ENCODE results near the gene PPP1R9B. TPM values are rescaled to one million over a fixed set of nuclear protein-coding genes. Genes with fewer than 3 reads are reported as not detected.

Gene PPP1R9B
- total and polyA plus RNA-seq, 2 of the 8 experiments (the other 6 are each of a cell fraction or from before 2014, with no cell fraction given) = 5.2 to 13.1 TPM

- Histone ChIP-seq H3K14ac (ENCODE audit: insufficient read length) (no peak overlapping the region), H3K79me1 (ENCODE audit: low read depth, low read length) (no peaks in the 10 kb centered on the region), H2AK5ac (ENCODE audit: low read depth, low read length) (no peak overlapping the region), H2BK15ac (ENCODE audit: low read length) (peak overlapping the region; percentile 72; the same call in 1 of the 2 replicates), H3K36me3 (ENCODE audit: control insufficient read depth in 2 of 4, insufficient read depth in 4 of 4, low read length in 3 of 4) (peaks cover 0 to 2% (median 0%) of the 10 kb centered on the region in 4 experiments; a peak in 1 of 8 replicates), H3K9me3 (ENCODE audit: insufficient read depth in 2 of 2, low read depth in 1 of 2, low read length in 1 of 2) (no peaks in the 10 kb centered on the region), H2BK12ac (ENCODE audit: low read depth, low read length) (peak overlapping the region; percentile 80; the same call in 1 of the 2 replicates), H3K4me1 (replicated peaks in 1 of 4; ENCODE audit: control insufficient read depth in 3 of 4, insufficient read depth in 4 of 4, low read length in 3 of 4) (peaks cover 8 to 36% (median 29%) of the 10 kb centered on the region in 4 experiments), H4K8ac (ENCODE audit: extremely low read depth, insufficient read depth, low read length) (no peak overlapping the region), H3K4me3 (ENCODE audit: extremely low read depth in 1 of 4, insufficient read depth in 2 of 4, low read depth in 3 of 4, low read length in 4 of 4) (no peak overlapping the region), H2BK5ac (ENCODE audit: low read depth, low read length) (no peak overlapping the region), H2BK20ac (ENCODE audit: low read length) (peak overlapping the region; percentile 15; the same call in 1 of the 2 replicates), H2AFZ (ENCODE audit: low read length) (no peak overlapping the region), H3K79me2 (ENCODE audit: control insufficient read depth in 1 of 2, insufficient read depth in 2 of 2, low read length in 2 of 2) (no peaks in the 10 kb centered on the region), H3K23me2 (ENCODE audit: low read depth, low read length) (peaks cover 20% of the 10 kb centered on the region), H4K20me1 (replicated peaks in 1 of 2; ENCODE audit: control insufficient read depth in 1 of 2, insufficient read depth in 2 of 2, low read length in 2 of 2) (peaks cover 0 to 1% of the 10 kb centered on the region in 2 experiments), H3K27me3 (replicated peaks in 1 of 4; ENCODE audit: control insufficient read depth in 3 of 4, extremely low read depth in 1 of 4, insufficient read depth in 3 of 4, low read length in 3 of 4) (peaks cover 0 to 11% (median 2%) of the 10 kb centered on the region in 4 experiments; a peak in 4 of 7 replicates), H3K9ac (replicated peaks in 1 of 4; ENCODE audit: extremely low read depth in 1 of 4, low read depth in 3 of 4, low read length in 3 of 4) (no peak overlapping the region), H3K23ac (ENCODE audit: insufficient read length) (no peak overlapping the region), H2BK120ac (replicated peaks; ENCODE audit: low read depth, low read length) (no peak overlapping the region), H4K91ac (replicated peaks; ENCODE audit: insufficient read length, low read length) (no peak overlapping the region), H4K5ac (ENCODE audit: insufficient read length, low read depth, low read length) (no peak overlapping the region), H3K27ac (ENCODE audit: low read depth, low read length) (no peak overlapping the region), H3K18ac (ENCODE audit: extremely low read depth, low read length) (no peak overlapping the region), H3K4me2 (ENCODE audit: insufficient read depth in 1 of 2, low read depth in 2 of 2, low read length in 2 of 2) (no peak overlapping the region), H3K56ac (replicated peaks; ENCODE audit: insufficient read length, low read depth, low read length) (no peak overlapping the region), H3K4ac (replicated peaks; ENCODE audit: insufficient read length, low read depth, low read length) (no peak overlapping the region)
- ChIA-PET CTCF (ENCODE audit: partially characterized antibody) (interaction anchor here (0.5 to 21.6 kb wide), 15 partner anchors 10 to 688 kb away, joined by 3 to 299 read pairs (median 5); partner anchors contain the start of genes PPP1R9B and TMEM92), POLR2A (ENCODE audit: partially characterized antibody) (interaction anchor here (1.2 to 2.9 kb wide), 6 partner anchors 8 to 32 kb away, joined by 3 to 10 read pairs (median 4); no protein-coding TSS in a partner anchor)
- no peak for DNase-seq (ENCODE audit: low read depth in 1 of 2, low spot score in 2 of 2)
- TF ChIP-seq FOSL1 (IDR thresholded peaks at IDR 0.05; ENCODE audit: insufficient read depth, low read depth, low read length) (no peak), POLR2AphosphoS5 (IDR thresholded peaks at IDR 0.05; ENCODE audit: low read depth, low read length) (no peak), TAF7 (optimal IDR thresholded peaks at IDR 0.05; ENCODE audit: borderline replicate concordance, low read depth, low read length) (no peak), CHD1 (IDR thresholded peaks at IDR 0.05; ENCODE audit: low read depth, low read length) (no peak), BRCA1 (IDR thresholded peaks at IDR 0.05; ENCODE audit: low read depth, low read length) (no peak), NRF1 (IDR thresholded peaks at IDR 0.05; ENCODE audit: low read depth, low read length) (no peak), KDM5A (IDR thresholded peaks at IDR 0.05; ENCODE audit: low read length) (no peak), RAD21 (IDR thresholded peaks at IDR 0.05 in 1 of 2, conservative IDR thresholded peaks at IDR 0.05 in 1 of 2; ENCODE audit: low read depth in 2 of 2, low read length in 2 of 2) (no peak), SRF (IDR thresholded peaks at IDR 0.05; ENCODE audit: low read depth, low read length) (no peak), EP300 (IDR thresholded peaks at IDR 0.05; ENCODE audit: borderline replicate concordance in 1 of 2, low read depth in 2 of 2, low read length in 2 of 2) (no peak)
- TF ChIP-seq, protein P1, sequence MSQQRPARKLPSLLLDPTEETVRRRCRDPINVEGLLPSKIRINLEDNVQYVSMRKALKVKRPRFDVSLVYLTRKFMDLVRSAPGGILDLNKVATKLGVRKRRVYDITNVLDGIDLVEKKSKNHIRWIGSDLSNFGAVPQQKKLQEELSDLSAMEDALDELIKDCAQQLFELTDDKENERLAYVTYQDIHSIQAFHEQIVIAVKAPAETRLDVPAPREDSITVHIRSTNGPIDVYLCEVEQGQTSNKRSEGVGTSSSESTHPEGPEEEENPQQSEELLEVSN (IDR thresholded peaks at IDR 0.05) = no peak
- WGBS, 2 experiments (ENCODE audit: extremely low coverage in 1 of 2, insufficient coverage in 1 of 2, insufficient read length in 1 of 2, insufficient replicate concordance in 2 of 2, low coverage in 1 of 2, low lambda C conversion rate in 2 of 2, missing lambda C conversion rate in 1 of 2) = 90% methylated on average over 6 of the region's 6 CpGs; no CpG with 5 or more reads in 1 of the 2 experiments
- no peak for FAIRE-seq
Observed at GRCh38 chr17:50132104-50132794, 18.2 kb downstream of the PPP1R9B start.
